WTC11 (cell line): ENCODE results near the gene HS3ST4. TPM values are rescaled to one million over a fixed set of nuclear protein-coding genes. Genes with fewer than 3 reads are reported as not detected.

Experiments used
- ATAC-seq: fragments of 200-7000 bp; cut with Tn5 transposase; 2 replicates; pipeline ENCODE4 v1.10.0; 2021; ENCODE audit warnings: mild to moderate bottlenecking, moderate library complexity
- CTCF ChIA-PET: fragments of 300-600 bp; sonication (Branson Sonifier 250); formaldehyde crosslinking; loops from one replicate; lab custom pipeline; 2021; ENCODE audit warnings: antibody characterized with exemption; lab: Charles Lee
- POLR2A ChIA-PET: fragments of 350-600 bp; sonication (Branson Sonifier 250); formaldehyde crosslinking; loops from one replicate; lab custom pipeline; 2021; ENCODE audit warnings: antibody characterized with exemption; lab: Charles Lee
- DNase-seq: peaks from one replicate; pipeline ENCODE4 v3.0.0; 2021; ENCODE audit warnings: low spot score
- H3K27ac Mint-ChIP-seq: 2 replicates; pipeline ENCODE4 v1.8.0; 2021; ENCODE audit warnings: mixed read lengths
- H3K27me3 Mint-ChIP-seq: 2 replicates; pipeline ENCODE4 v1.8.0; 2021; ENCODE audit warnings: low read depth, mild to moderate bottlenecking, moderate library complexity, mixed read lengths
- H3K36me3 Mint-ChIP-seq: 2 replicates; pipeline ENCODE4 v1.8.0; 2021; ENCODE audit warnings: mixed read lengths
- H3K4me1 Mint-ChIP-seq: 2 replicates; pipeline ENCODE4 v1.8.0; 2022; ENCODE audit warnings: mixed read lengths
- H3K4me3 Mint-ChIP-seq: 2 replicates; pipeline ENCODE4 v1.8.0; 2021; ENCODE audit warnings: mild to moderate bottlenecking, moderate library complexity, mixed read lengths
- H3K9me3 Mint-ChIP-seq: 2 replicates; pipeline ENCODE4 v1.8.0; 2021; ENCODE audit warnings: mixed read lengths
- ELF4 ChIP-seq: sonication (generic); formaldehyde crosslinking; IDR thresholded peaks from 2 replicates; pipeline ENCODE4 v1.8.1; 2022; ENCODE audit warnings: low read depth, mild to moderate bottlenecking, moderate library complexity, missing genetic modification reagents
- ERG ChIP-seq: fragments of 250-450 bp; sonication (Bioruptor Pico); IDR thresholded peaks from 2 replicates; pipeline ENCODE4 v1.8.0; 2021; ENCODE audit warnings: mild to moderate bottlenecking
- HMGA2 ChIP-seq: fragments of 250-450 bp; sonication (Bioruptor Pico); IDR thresholded peaks from 2 replicates; pipeline ENCODE4 v1.4.0; 2021; ENCODE audit warnings: mild to moderate bottlenecking, moderate library complexity
- NR3C1 ChIP-seq: sonication (generic); formaldehyde crosslinking; conservative IDR thresholded peaks from 2 replicates; pipeline ENCODE4 v1.8.1; 2023; ENCODE audit warnings: low read depth, mild to moderate bottlenecking, missing genetic modification reagents
- PRRX2 ChIP-seq: fragments of 250-450 bp; sonication (Bioruptor Pico); IDR thresholded peaks from 2 replicates; pipeline ENCODE4 v1.8.0; 2021; ENCODE audit warnings: mild to moderate bottlenecking
- SMAD3 ChIP-seq: sonication (generic); formaldehyde crosslinking; IDR thresholded peaks from 2 replicates; pipeline ENCODE4 v1.8.0; 2022; ENCODE audit warnings: missing genetic modification reagents, mild to moderate bottlenecking, borderline replicate concordance
- TEAD4 ChIP-seq: sonication (generic); formaldehyde crosslinking; IDR thresholded peaks from 2 replicates; pipeline ENCODE4 v1.8.0; 2022; ENCODE audit warnings: mild to moderate bottlenecking, missing genetic modification reagents
- ZBTB21 ChIP-seq: sonication (generic); formaldehyde crosslinking; IDR thresholded peaks from 2 replicates; pipeline ENCODE4 v1.8.1; 2023; ENCODE audit warnings: mild to moderate bottlenecking, missing genetic modification reagents, borderline replicate concordance
- total RNA-seq: library from RNA; stranded (reverse); gene quantifications from 3 replicates; pipeline ENCODE4 v1.2.3, GENCODE V29; 2021
- TF ChIP-seq, protein P1 (sequence below): fragments of 250-450 bp; sonication (Bioruptor Pico); IDR thresholded peaks from 2 replicates; pipeline ENCODE4 v1.9.0; 2021; ENCODE audit warnings: mild to moderate bottlenecking, borderline replicate concordance
- TF ChIP-seq, protein P2 (sequence below): sonication (generic); formaldehyde crosslinking; IDR thresholded peaks from 2 replicates; pipeline ENCODE4 v1.8.1; 2023; ENCODE audit warnings: mild to moderate bottlenecking, missing genetic modification reagents, moderate library complexity
- TF ChIP-seq, protein P3 (sequence below): sonication (generic); formaldehyde crosslinking; IDR thresholded peaks from 2 replicates; pipeline ENCODE4 v1.8.1; 2023; ENCODE audit warnings: mild to moderate bottlenecking, moderate library complexity, missing genetic modification reagents
- TF ChIP-seq, protein P4 (sequence below): fragments of 250-450 bp; sonication (Bioruptor Pico); IDR thresholded peaks from 2 replicates; pipeline ENCODE4 v1.9.0; 2021; ENCODE audit warnings: mild to moderate bottlenecking
- TF ChIP-seq, protein P5 (sequence below): sonication (generic); formaldehyde crosslinking; IDR thresholded peaks from 2 replicates; pipeline ENCODE4 v1.8.0; 2022; ENCODE audit warnings: missing genetic modification reagents
- TF ChIP-seq, protein P6 (sequence below): sonication (generic); formaldehyde crosslinking; IDR thresholded peaks from 2 replicates; pipeline ENCODE4 v1.8.1; 2022; ENCODE audit warnings: low read depth, missing genetic modification reagents, borderline replicate concordance
- TF ChIP-seq, protein P7 (sequence below): sonication (generic); formaldehyde crosslinking; IDR thresholded peaks from 2 replicates; pipeline ENCODE4 v1.8.1; 2023; ENCODE audit warnings: mild to moderate bottlenecking, missing genetic modification reagents, moderate library complexity
- TF ChIP-seq, protein P8 (sequence below): sonication (generic); formaldehyde crosslinking; IDR thresholded peaks from 2 replicates; pipeline ENCODE4 v1.8.0; 2022; ENCODE audit warnings: mild to moderate bottlenecking, missing genetic modification reagents
- TF ChIP-seq, protein P9 (sequence below): sonication (generic); formaldehyde crosslinking; IDR thresholded peaks from 2 replicates; pipeline ENCODE4 v1.8.0; 2022; ENCODE audit warnings: mild to moderate bottlenecking, missing genetic modification reagents

Gene HS3ST4
- total RNA-seq, 1 experiment from 2014 or later: 5.4 TPM

DNA sequence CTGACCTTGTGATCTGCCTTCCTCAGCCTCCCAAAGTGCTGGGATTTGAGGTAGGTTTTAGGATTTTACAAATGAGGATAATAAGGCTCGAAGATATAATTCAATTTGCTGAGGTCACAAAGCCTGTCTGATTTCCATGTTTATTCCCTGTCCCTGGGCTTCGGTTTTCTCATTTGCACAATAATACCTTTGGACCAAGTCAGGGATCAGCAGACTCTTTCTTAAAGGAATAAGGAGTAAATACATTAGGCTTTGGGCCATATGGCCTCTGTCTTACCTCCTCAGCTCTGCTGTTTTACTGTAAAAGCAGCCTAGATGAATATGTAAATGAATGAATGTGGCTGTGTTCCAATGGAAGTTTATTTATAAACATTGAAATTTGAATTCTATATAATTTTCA lies 442.8 kb downstream of the HS3ST4 start (continued):
- TF ChIP-seq, protein P1, sequence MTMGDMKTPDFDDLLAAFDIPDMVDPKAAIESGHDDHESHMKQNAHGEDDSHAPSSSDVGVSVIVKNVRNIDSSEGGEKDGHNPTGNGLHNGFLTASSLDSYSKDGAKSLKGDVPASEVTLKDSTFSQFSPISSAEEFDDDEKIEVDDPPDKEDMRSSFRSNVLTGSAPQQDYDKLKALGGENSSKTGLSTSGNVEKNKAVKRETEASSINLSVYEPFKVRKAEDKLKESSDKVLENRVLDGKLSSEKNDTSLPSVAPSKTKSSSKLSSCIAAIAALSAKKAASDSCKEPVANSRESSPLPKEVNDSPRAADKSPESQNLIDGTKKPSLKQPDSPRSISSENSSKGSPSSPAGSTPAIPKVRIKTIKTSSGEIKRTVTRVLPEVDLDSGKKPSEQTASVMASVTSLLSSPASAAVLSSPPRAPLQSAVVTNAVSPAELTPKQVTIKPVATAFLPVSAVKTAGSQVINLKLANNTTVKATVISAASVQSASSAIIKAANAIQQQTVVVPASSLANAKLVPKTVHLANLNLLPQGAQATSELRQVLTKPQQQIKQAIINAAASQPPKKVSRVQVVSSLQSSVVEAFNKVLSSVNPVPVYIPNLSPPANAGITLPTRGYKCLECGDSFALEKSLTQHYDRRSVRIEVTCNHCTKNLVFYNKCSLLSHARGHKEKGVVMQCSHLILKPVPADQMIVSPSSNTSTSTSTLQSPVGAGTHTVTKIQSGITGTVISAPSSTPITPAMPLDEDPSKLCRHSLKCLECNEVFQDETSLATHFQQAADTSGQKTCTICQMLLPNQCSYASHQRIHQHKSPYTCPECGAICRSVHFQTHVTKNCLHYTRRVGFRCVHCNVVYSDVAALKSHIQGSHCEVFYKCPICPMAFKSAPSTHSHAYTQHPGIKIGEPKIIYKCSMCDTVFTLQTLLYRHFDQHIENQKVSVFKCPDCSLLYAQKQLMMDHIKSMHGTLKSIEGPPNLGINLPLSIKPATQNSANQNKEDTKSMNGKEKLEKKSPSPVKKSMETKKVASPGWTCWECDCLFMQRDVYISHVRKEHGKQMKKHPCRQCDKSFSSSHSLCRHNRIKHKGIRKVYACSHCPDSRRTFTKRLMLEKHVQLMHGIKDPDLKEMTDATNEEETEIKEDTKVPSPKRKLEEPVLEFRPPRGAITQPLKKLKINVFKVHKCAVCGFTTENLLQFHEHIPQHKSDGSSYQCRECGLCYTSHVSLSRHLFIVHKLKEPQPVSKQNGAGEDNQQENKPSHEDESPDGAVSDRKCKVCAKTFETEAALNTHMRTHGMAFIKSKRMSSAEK: no peak
- TF ChIP-seq, protein P2, sequence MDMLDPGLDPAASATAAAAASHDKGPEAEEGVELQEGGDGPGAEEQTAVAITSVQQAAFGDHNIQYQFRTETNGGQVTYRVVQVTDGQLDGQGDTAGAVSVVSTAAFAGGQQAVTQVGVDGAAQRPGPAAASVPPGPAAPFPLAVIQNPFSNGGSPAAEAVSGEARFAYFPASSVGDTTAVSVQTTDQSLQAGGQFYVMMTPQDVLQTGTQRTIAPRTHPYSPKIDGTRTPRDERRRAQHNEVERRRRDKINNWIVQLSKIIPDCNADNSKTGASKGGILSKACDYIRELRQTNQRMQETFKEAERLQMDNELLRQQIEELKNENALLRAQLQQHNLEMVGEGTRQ (CRISPR knock-in tag): no peak
- TF ChIP-seq, protein P3, sequence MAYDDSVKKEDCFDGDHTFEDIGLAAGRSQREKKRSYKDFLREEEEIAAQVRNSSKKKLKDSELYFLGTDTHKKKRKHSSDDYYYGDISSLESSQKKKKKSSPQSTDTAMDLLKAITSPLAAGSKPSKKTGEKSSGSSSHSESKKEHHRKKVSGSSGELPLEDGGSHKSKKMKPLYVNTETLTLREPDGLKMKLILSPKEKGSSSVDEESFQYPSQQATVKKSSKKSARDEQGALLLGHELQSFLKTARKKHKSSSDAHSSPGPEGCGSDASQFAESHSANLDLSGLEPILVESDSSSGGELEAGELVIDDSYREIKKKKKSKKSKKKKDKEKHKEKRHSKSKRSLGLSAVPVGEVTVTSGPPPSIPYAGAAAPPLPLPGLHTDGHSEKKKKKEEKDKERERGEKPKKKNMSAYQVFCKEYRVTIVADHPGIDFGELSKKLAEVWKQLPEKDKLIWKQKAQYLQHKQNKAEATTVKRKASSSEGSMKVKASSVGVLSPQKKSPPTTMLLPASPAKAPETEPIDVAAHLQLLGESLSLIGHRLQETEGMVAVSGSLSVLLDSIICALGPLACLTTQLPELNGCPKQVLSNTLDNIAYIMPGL (CRISPR knock-in tag): no peak

DNA sequence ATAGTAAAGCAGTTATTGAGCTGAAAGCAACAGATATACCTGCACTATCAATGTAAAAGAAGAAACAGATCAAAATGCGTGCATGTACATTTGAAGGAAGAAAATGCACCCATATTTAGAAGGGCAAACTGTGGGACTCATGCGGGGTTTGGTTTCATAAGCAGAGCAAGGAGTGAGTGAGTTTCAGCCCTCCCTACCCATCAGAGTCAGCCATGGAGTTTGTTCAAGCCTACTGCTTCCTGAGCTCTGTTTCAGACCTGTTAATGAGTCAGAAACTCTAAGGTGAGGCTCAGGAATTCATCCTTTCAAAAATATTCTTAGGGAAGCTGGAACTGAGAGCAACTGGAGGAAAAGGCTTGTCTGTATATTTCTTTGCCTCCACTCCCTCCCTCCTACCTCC lies 446.2 kb downstream of the HS3ST4 start:
- CTCF ChIA-PET: interaction anchor here (1.4 kb wide), 1 partner anchor 972 kb away, joined by 3 read pairs; no protein-coding TSS in a partner anchor
- ATAC-seq (no peak), DNase-seq (no peak)
- Mint-ChIP-seq H3K9me3 (no peaks in the 10 kb centered on the region), H3K27ac (no peak overlapping the region), H3K4me1 (peaks cover 20% of the 10 kb centered on the region), H3K36me3 (no peaks in the 10 kb centered on the region), H3K27me3 (no peaks in the 10 kb centered on the region), H3K4me3 (no peak overlapping the region)
- POLR2A ChIA-PET: no interaction called here
- TF ChIP-seq, protein P4, sequence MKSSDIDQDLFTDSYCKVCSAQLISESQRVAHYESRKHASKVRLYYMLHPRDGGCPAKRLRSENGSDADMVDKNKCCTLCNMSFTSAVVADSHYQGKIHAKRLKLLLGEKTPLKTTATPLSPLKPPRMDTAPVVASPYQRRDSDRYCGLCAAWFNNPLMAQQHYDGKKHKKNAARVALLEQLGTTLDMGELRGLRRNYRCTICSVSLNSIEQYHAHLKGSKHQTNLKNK: no peak
- TF ChIP-seq SMAD3 (no peak), TEAD4 (CRISPR knock-in tag) (no peak), HMGA2 (CRISPR knock-in tag) (no peak), ERG (CRISPR knock-in tag) (no peak), ELF4 (CRISPR knock-in tag) (no peak), PRRX2 (no peak), NR3C1 (CRISPR knock-in tag) (no peak), ZBTB21 (CRISPR knock-in tag) (no peak)
- TF ChIP-seq, protein P5, sequence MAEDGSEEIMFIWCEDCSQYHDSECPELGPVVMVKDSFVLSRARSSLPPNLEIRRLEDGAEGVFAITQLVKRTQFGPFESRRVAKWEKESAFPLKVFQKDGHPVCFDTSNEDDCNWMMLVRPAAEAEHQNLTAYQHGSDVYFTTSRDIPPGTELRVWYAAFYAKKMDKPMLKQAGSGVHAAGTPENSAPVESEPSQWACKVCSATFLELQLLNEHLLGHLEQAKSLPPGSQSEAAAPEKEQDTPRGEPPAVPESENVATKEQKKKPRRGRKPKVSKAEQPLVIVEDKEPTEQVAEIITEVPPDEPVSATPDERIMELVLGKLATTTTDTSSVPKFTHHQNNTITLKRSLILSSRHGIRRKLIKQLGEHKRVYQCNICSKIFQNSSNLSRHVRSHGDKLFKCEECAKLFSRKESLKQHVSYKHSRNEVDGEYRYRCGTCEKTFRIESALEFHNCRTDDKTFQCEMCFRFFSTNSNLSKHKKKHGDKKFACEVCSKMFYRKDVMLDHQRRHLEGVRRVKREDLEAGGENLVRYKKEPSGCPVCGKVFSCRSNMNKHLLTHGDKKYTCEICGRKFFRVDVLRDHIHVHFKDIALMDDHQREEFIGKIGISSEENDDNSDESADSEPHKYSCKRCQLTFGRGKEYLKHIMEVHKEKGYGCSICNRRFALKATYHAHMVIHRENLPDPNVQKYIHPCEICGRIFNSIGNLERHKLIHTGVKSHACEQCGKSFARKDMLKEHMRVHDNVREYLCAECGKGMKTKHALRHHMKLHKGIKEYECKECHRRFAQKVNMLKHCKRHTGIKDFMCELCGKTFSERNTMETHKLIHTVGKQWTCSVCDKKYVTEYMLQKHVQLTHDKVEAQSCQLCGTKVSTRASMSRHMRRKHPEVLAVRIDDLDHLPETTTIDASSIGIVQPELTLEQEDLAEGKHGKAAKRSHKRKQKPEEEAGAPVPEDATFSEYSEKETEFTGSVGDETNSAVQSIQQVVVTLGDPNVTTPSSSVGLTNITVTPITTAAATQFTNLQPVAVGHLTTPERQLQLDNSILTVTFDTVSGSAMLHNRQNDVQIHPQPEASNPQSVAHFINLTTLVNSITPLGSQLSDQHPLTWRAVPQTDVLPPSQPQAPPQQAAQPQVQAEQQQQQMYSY (CRISPR knock-in tag): no peak
- TF ChIP-seq, protein P6, sequence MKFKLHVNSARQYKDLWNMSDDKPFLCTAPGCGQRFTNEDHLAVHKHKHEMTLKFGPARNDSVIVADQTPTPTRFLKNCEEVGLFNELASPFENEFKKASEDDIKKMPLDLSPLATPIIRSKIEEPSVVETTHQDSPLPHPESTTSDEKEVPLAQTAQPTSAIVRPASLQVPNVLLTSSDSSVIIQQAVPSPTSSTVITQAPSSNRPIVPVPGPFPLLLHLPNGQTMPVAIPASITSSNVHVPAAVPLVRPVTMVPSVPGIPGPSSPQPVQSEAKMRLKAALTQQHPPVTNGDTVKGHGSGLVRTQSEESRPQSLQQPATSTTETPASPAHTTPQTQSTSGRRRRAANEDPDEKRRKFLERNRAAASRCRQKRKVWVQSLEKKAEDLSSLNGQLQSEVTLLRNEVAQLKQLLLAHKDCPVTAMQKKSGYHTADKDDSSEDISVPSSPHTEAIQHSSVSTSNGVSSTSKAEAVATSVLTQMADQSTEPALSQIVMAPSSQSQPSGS (CRISPR knock-in tag): no peak
- TF ChIP-seq, protein P7, sequence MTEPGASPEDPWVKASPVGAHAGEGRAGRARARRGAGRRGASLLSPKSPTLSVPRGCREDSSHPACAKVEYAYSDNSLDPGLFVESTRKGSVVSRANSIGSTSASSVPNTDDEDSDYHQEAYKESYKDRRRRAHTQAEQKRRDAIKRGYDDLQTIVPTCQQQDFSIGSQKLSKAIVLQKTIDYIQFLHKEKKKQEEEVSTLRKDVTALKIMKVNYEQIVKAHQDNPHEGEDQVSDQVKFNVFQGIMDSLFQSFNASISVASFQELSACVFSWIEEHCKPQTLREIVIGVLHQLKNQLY (CRISPR knock-in tag): no peak
- TF ChIP-seq, protein P8, sequence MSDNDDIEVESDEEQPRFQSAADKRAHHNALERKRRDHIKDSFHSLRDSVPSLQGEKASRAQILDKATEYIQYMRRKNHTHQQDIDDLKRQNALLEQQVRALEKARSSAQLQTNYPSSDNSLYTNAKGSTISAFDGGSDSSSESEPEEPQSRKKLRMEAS (CRISPR knock-in tag): no peak
- TF ChIP-seq, protein P9, sequence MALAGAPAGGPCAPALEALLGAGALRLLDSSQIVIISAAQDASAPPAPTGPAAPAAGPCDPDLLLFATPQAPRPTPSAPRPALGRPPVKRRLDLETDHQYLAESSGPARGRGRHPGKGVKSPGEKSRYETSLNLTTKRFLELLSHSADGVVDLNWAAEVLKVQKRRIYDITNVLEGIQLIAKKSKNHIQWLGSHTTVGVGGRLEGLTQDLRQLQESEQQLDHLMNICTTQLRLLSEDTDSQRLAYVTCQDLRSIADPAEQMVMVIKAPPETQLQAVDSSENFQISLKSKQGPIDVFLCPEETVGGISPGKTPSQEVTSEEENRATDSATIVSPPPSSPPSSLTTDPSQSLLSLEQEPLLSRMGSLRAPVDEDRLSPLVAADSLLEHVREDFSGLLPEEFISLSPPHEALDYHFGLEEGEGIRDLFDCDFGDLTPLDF (CRISPR knock-in tag): no peak
